Right hindlimb (tissue), 1 donor: ENCODE measurements around the gene SH2D1B.
"Not testable (repeated sequence)": the region's sequence is repeated elsewhere in the genome, so short reads cannot be mapped to it uniquely, and the experiment has no call there.

Experiments used
- DNase-seq: peaks from one replicate; pipeline ENCODE4 v3.0.0-alpha.2; 2018

The SH2D1B gene, protein sequence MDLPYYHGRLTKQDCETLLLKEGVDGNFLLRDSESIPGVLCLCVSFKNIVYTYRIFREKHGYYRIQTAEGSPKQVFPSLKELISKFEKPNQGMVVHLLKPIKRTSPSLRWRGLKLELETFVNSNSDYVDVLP

GRCh38 chr1:162412002-162412401 is at the start of gene SH2D1B:
Gene SH2D1B (minus strand): TSS chr1:162412136. CDS start chr1:162412016, 120 bp downstream.
- DNase-seq: no peak

- DNase-seq: no peak
Observed at GRCh38 chr1:162458236-162458635, 46.3 kb upstream of the SH2D1B start.

DNA sequence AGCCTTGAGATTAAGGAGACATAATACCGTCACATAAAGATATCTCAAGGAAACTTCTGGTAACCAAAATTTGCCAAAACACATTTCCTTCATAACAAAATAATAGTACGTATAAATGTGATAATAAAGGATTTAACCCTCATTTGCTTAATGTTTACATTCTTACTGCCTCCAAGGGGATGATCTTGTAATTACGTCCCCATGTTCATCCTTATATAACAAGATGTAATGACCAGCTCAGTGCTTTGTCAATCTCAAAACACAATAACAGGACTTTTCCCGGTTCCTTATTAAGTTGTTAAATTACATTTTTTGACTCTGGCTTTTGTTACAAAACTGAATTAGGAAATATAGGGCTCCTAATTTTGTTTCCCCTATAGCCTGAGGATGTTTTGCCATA is 44.4 kb upstream of the SH2D1B start:
- no peak for DNase-seq

DNA sequence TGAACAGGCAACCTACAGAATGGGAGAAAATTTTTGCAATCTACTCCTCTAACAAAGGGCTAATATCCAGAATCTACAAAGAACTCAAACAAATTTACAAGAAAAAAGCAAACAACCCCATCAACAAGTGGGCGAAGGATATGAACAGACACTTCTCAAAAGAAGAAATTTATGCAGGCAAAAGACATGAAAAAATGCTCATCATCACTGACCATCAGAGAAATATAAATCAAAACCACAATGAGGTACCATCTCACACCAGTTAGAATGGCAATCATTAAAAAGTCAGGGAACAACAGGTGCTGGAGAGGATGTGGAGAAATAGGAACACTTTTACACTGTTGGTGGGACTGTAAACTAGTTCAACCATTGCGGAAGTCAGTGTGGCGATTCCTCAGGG is 42.4 kb upstream of the SH2D1B start:
- DNase-seq: not testable (repeated sequence)

DNA sequence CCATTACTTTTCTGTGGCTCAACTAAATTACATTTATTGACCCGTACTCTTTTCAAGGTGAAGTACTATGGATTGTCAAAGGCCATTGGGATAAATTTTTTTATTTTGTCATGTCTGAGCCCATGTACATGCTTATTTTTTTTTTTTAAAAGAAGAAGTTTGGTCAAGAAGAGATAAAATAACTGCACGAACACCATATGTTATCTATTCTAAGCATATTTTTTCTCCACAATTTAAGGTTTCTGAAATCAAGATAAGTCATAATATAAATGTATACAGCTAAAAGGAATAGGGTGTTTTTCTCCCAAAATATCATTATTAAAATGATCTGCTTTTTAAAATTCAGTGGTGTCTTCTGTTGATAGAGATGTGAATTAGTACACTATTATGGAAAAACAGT is 35.0 kb upstream of the SH2D1B start:
- no peak for DNase-seq

DNA sequence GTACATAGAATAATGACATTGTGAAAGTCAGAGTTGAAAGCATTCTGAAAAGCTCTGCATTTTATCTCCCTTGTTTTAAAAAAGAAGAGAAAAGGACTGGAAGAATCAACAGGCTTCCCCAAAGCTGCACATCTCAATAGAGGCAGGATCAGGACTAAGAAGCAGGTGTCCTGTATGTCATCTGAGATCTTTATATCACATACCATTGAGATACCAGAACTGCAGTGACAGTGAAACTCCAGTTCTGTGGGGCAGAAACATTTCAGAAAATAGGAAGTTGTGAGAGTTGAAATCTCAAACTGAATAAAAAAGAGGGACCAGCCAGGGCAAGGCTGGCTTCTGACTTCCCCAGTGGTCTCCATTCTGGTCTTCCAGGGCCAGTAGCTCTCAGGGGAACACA is 33.0 kb upstream of the SH2D1B start:
- no peak for DNase-seq

DNA sequence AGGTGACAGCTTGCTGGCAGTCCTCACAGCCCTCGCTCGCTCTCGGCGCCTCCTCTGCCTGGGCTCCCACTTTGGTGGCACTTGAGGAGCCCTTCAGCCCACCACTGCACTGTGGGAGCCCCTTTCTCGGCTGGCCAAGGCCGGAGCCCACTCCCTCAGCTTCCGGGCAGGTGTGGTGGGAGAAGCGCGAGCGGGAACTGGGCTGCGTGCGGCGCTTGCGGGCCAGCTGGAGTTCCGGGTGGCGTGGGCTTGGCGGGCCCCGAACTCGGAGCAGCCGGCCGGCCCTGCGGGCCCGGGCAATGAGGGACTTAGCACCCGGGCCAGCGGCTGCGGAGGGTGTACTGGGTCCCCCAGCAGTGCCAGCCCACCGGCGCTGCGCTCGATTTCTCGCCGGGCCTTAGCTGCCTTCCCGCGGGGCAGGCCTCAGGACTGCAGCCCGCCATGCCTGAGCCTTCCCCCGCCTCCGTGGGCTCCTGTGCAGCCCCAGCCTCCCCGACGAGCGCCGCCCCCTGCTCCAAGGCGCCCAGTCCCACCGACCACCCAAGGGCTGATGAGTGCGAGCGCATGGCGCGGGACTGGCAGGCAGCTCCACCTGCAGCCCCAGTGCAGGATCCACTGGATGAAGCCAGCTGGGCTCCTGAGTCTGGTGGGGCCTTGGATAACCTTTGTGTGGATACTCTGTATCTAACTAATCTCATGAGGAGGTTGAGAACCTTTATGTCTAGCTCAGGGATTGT is 21.2 kb upstream of the SH2D1B start:
- not testable (repeated sequence) for DNase-seq

- DNase-seq: no peak
Observed at GRCh38 chr1:162430583-162430982, 18.6 kb upstream of the SH2D1B start.

- DNase-seq: no peak
Observed at GRCh38 chr1:162422662-162423375, 10.9 kb upstream of the SH2D1B start.

DNA sequence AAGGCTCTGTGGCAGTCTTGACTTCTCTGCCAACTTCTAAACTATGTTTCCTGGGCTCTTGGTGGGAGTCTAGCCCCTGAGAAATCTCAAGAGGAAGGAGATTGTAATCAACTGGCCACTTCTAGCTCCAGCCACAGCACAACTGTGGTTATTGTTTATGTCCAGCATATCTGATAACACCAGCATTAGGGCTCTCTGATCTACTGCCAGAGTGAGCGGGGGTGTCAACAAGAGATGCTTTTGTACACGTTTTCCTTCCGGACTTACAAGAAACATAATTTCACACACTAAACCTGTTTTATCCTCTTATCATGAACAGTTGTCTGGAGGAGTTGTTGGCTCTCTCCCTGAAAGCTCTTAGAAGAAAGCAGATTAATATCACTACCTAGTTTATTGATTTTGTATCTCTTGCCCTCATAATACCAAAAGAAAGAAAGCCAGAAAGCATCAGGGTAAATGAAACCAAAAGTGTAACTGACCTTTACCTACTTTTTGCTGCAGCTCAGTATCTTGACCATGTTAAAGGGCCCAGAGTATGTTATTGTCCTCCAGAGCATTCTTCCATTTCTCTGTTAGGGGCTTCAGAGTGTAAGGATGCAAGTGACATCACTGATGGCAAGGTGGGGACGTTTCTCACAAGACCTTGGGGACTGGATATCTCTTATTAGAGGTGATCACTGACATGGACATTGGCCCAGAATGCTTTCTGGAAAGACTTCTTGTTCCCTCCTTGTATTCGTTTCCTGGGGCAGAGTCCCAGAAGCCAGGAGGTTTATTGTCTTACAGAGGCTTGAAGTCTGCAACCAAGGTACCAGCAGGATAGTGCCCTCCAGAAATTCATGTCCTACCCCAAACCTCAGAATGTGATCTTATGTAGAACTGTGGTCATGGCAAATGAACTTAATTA is 9.6 kb upstream of the SH2D1B start:
- no peak for DNase-seq

- DNase-seq: no peak
Observed at GRCh38 chr1:162420120-162420519, 8.2 kb upstream of the SH2D1B start.

- not testable (repeated sequence) for DNase-seq
Observed at GRCh38 chr1:162419450-162419931, 7.6 kb upstream of the SH2D1B start.

GRCh38 chr1:162418584-162418983 is 6.6 kb upstream of the SH2D1B start:
- DNase-seq: not testable (repeated sequence)

GRCh38 chr1:162417650-162418049 is 5.7 kb upstream of the SH2D1B start:
- DNase-seq: no peak

DNA sequence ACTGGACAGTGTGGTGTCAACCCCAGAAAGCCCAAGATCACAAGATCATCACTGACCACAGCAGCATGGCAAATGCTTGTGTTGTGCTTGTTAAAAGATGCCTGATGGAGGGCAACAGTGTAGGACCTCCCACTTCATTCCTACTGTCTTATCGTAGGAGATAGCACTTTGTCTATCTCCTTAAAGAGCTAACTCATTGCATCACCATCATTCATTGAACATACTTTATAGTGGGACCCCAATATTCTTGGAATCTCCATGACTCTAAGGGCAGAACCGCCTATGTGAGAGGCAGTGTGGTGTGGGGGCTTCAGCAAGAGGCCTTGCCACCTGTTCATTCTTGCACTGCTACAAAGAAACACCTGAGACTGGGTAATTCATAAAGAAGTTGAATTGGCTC is 5.0 kb upstream of the SH2D1B start:
- no peak for DNase-seq

DNA sequence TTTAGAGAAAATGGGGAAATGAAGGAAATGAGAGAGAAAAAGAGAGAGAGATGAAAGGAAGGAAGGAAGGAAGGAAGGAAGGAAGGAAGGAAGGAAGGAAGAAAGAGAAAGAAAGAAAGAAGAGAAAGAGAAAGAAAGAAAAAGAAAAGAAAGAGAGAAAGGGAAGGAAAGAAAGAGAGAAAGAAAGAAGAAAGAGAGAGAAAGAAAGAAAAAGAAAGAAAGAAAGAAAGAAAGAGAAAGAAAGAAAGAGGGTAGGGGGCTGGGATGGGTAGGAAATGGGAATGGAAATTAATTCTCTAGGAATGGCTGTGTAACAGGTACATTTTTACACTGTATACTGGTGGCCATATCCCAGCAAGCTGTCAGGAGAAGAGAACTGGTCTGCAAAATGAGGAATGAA is 4.3 kb upstream of the SH2D1B start:
- no peak for DNase-seq

DNA sequence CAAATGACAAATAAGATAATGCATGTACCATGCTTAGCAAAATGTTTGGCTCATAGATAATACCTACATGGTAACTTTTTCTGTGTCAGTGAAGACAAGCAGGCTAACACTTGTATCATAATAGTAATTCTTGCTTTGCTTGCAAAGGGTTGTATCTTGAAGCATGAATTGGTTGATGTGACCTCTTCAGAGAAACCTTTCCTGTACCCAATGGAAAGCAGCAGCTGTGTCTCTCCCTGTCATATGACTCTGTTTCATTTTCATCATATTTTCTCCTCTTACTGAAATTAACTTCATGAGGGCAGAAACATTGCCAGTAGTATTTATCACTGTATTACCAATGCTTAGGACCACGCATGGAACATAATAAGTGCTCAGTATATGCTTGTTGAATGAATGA is 4.4 kb downstream of the SH2D1B start:
- no peak for DNase-seq

DNA sequence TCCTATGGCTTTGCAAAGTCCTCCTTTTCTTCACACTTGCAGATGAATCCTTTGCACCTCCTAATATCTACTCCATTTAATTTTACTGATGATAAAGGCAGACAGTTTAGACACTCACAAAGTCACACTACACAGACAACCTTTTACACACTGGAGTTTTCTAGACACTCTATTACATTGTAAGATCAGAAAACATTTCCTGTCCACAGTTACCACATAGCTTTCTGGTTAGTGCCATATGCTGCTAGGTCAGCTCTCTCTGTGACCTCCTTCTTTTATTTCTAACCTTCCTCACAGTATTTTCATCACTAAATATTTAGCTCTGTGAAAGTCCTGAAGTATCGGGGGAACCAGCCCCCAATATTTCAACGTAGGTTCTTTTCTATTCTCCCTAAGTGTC is 5.1 kb downstream of the SH2D1B start:
- DNase-seq: no peak

GRCh38 chr1:162405800-162406199 is 6.1 kb downstream of the SH2D1B start:
- no peak for DNase-seq

GRCh38 chr1:162404550-162405160 is 7.3 kb downstream of the SH2D1B start:
- no peak for DNase-seq

DNA sequence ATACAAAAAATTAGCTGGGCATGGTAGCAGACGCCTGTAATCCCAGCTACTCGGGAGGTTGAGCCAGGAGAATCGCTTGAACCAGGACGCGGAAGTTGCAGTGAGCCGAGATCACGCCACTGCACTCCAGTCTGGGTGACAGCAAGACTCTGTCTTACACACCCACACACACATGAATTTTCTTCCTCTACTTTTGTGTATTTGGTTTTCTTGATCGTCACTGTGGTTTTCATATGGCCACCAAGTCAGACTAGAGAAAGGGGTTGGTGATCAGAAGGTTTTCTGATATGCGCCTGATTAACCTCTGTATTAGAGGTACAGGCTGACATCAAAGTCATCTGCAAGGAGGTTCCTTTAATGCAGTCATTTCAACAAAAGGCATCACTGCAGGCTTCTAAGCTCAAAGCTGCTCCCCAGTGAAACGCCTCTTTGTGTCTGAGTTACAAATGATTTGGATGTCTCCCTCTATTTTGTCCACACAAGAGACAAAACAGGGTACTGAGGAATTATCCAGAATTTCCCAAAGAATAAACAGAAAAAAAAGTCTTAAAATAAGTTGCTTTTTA is 11.1 kb downstream of the SH2D1B start:
- DNase-seq: no peak

DNA sequence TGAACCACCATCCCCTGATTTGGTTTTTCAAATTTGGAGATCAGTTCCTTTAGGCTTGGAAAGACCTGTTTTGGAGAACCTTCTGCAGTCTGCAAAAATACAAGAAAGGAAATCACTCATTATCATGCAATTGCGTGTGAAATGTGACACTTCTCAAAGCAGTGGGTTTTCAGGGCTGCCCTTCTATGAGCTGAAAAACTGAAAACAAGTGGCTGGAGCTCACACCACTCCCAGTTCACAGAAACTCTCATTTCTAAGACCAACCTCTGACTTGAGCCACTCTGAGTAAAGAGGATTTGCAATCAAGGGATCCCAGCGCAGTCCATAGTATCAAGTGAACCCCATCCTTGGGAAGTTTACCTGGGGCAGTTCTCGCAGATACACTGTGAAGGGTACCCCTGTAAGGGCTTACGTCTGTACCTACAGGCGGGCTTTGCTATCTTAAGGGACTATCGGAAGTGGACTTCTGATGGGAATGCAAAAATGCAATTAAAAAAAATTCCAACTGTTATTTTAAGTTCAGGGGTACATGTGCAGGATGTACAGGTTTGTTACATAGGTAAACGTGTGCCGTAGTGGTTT is 12.8 kb downstream of the SH2D1B start:
- DNase-seq: no peak
